Caco-2 (cell line): ENCODE measurements around the gene LY6G6C. TPM values are rescaled to one million over a fixed set of nuclear protein-coding genes. Genes with fewer than 3 reads are reported as not detected.

ENCODE experiments used
- BruUV-seq: library from RNA; stranded (reverse); fragments of 400-500 nt; replicated peaks from 2 replicates; lab custom pipeline; 2021; lab: Mats Ljungman, UMichigan
- CTCF ChIA-PET: fragments of 300-600 bp; sonication (Branson Sonifier 250); formaldehyde crosslinking; loops from one replicate; lab custom pipeline; 2022; ENCODE audit warnings: antibody characterized with exemption; lab: Charles Lee
- POLR2A ChIA-PET: fragments of 300-600 bp; sonication (Branson Sonifier 250); formaldehyde crosslinking; loops from one replicate; lab custom pipeline; 2022; ENCODE audit warnings: antibody characterized with exemption; lab: Charles Lee
- DNase-seq, 2 experiments: peaks; one replicate each; pipeline versions ENCODE4 v3.0.0 to v3.0.0-alpha.2; 2020 to 2022
- H3K27me3 ChIP-seq: replicated peaks from 2 replicates; pipeline ENCODE4 v1.6.0; 2011; ENCODE audit warnings: low read length; ENCODE audit not compliant: control insufficient read depth, insufficient read depth
- H3K36me3 ChIP-seq: 2 replicates; pipeline ENCODE4 v1.5.1; 2011; ENCODE audit warnings: low read length; ENCODE audit not compliant: control insufficient read depth, insufficient read depth
- H3K4me1 ChIP-seq: fragments of 250-450 bp; sonication (Bioruptor Pico); 2 replicates; pipeline ENCODE4 v1.5.1; 2020; ENCODE audit warnings: mild to moderate bottlenecking
- H3K4me3 ChIP-seq: 2 replicates; pipeline ENCODE4 v1.5.1; 2011; ENCODE audit warnings: low read depth, mild to moderate bottlenecking, control low read depth, low read length
- H3K9me3 ChIP-seq: fragments of 250-450 bp; sonication (Bioruptor Pico); 2 replicates; pipeline ENCODE4 v1.5.1; 2020; ENCODE audit warnings: mild to moderate bottlenecking, moderate library complexity
- H3K27ac Mint-ChIP-seq: one replicate; pipeline ENCODE4 v1.8.0; 2022; ENCODE audit warnings: mixed read lengths; ENCODE audit not compliant: unreplicated experiment
- H3K27me3 Mint-ChIP-seq: one replicate; pipeline ENCODE4 v1.8.0; 2022; ENCODE audit warnings: mixed read lengths; ENCODE audit not compliant: insufficient read depth, unreplicated experiment
- H3K36me3 Mint-ChIP-seq: one replicate; pipeline ENCODE4 v1.8.0; 2022; ENCODE audit warnings: mild to moderate bottlenecking, mixed read lengths; ENCODE audit not compliant: insufficient read depth, unreplicated experiment
- H3K4me1 Mint-ChIP-seq: one replicate; pipeline ENCODE4 v1.8.0; 2022; ENCODE audit warnings: low read depth, mixed read lengths; ENCODE audit not compliant: unreplicated experiment
- H3K4me3 Mint-ChIP-seq: one replicate; pipeline ENCODE4 v1.8.0; 2022; ENCODE audit warnings: mild to moderate bottlenecking, moderate library complexity, mixed read lengths; ENCODE audit not compliant: unreplicated experiment
- H3K9me3 Mint-ChIP-seq: one replicate; pipeline ENCODE4 v1.8.0; 2022; ENCODE audit warnings: mixed read lengths; ENCODE audit not compliant: unreplicated experiment
- CTCF ChIP-seq, 2 experiments: fragments of 200-600 bp in 1 of 2; IDR thresholded peaks; 1 replicate in 1 of 2; 2 replicates in 1 of 2; pipeline versions ENCODE4 v1.5.1 to v1.8.0; 2011 to 2022; ENCODE audit warnings: antibody characterized with exemption in 1 of 2, control low read depth in 1 of 2, inconsistent platforms in 1 of 2, low read depth in 1 of 2, low read length in 1 of 2, mild to moderate bottlenecking in 1 of 2, moderate library complexity in 1 of 2; ENCODE audit not compliant: insufficient read depth in 1 of 2, severe bottlenecking in 1 of 2, unreplicated experiment in 1 of 2
- intact Hi-C: fragments of 100-400 bp; cut with micrococcal nuclease; formaldehyde crosslinking; loops from one replicate; pipeline ENCODE4 v1.10.0; 2022; ENCODE audit not compliant: unreplicated experiment
- total RNA-seq: library from RNA; stranded (reverse); gene quantifications from 2 replicates; pipeline ENCODE4 v1.2.3, GENCODE V29; 2022

The LY6G6C gene
- total RNA-seq, 1 experiment from 2014 or later: 0.88 TPM

GRCh38 chr6:31689249-31690110, 32.1 kb downstream of the LY6G6C start:
- Mint-ChIP-seq H3K27me3 (no peaks in the 10 kb centered on the region), H3K9me3 (no peaks in the 10 kb centered on the region), H3K4me1 (peaks cover 23% of the 10 kb centered on the region), H3K4me3 (peak overlapping the region; percentile 74), H3K36me3 (peaks cover 46% of the 10 kb centered on the region), H3K27ac (peak overlapping the region; percentile 94)
- Histone ChIP-seq H3K9me3 (no peaks in the 10 kb centered on the region), H3K36me3 (peaks cover 6% of the 10 kb centered on the region), H3K4me1 (peaks cover 34% of the 10 kb centered on the region), H3K4me3 (no peak overlapping the region), H3K27me3 (no peaks in the 10 kb centered on the region)
- intact Hi-C loops: no loop called here
- ChIA-PET POLR2A (interaction anchor here (0.6 to 1.7 kb wide), 6 partner anchors 24 to 173 kb away, joined by 3 to 5 read pairs (median 4); partner anchors contain the start of genes C6orf47, MSH5 and NEU1), CTCF (interaction anchor here (0.9 to 1.3 kb wide), 4 partner anchors 8 to 125 kb away, joined by 3 to 4 read pairs (median 4); partner anchors contain the start of genes DDAH2, HSPA1A, HSPA1L and LY6G5C)
- DNase-seq: no peak
- TSS peak; percentile 65 for BruUV-seq
- peak; percentile 16 to 19 for TF ChIP-seq CTCF (IDR thresholded peaks at IDR 0.05; ENCODE audit: insufficient read depth in 1 of 2, low read depth in 1 of 2, low read length in 1 of 2, severe bottlenecking in 1 of 2, unreplicated experiment in 1 of 2)

DNA sequence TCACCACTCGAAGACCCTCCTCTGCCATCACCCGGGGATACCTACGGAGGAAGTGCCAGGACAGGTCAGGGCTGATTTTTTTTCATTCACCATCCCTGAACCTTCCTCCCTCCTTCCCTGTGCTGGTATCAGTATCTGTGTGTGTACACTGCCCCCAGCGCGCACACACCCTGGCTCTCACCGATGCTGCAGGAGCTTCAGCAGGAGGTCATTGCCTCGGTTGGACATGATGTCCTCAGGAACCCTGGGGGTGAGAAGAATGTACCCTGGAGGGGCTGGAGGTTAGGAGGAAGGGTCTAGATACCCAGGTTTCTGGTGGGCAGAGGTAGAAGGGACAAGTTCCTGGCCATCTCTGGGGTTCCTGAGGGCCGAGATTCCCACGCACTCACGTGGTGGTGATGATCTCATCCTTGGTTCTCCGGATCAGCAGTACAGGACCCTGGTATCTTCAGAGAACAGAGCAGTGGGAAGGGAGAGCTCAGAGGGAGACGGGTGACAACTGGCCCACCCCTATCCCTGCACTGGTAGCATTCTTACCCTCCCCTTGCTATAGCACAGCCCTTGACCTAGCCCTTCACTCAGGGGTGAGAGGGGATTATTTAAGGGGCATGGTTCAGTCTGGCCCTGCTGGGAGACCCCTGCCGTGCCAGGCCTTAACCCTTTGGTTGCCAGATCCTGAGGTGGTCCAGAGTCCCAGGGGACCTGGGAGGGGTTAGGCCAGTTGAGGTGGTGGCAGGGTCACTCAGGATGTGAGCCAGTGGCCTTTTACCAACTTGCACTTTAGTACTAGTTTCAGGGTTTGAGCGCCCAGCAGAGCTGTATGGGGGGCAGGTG, 33.5 kb downstream of the LY6G6C start:
- Histone ChIP-seq H3K4me1 (peaks cover 45% of the 10 kb centered on the region), H3K9me3 (no peaks in the 10 kb centered on the region), H3K36me3 (peaks cover 5% of the 10 kb centered on the region; the same call in 1 of the 2 replicates), H3K4me3 (no peak overlapping the region), H3K27me3 (no peaks in the 10 kb centered on the region)
- no peak for DNase-seq
- ChIA-PET POLR2A (interaction anchor here (0.7 kb wide), 1 partner anchor 15 kb away, joined by 3 read pairs; the partner anchor contains the start of gene ABHD16A), CTCF (no interaction called here)
- H3K27me3 Mint-ChIP-seq: no peaks in the 10 kb centered on the region
- no peak overlapping the region for H3K4me3 Mint-ChIP-seq
- no TSS peak for BruUV-seq
- peaks cover 45% of the 10 kb centered on the region for H3K36me3 Mint-ChIP-seq
- no peaks in the 10 kb centered on the region for H3K9me3 Mint-ChIP-seq
- intact Hi-C loops: no loop called here
- peak overlapping the region; percentile 94 for H3K27ac Mint-ChIP-seq
- H3K4me1 Mint-ChIP-seq: peaks cover 28% of the 10 kb centered on the region
- no peak for TF ChIP-seq CTCF (IDR thresholded peaks at IDR 0.05; ENCODE audit: insufficient read depth in 1 of 2, low read depth in 1 of 2, low read length in 1 of 2, severe bottlenecking in 1 of 2, unreplicated experiment in 1 of 2)

DNA sequence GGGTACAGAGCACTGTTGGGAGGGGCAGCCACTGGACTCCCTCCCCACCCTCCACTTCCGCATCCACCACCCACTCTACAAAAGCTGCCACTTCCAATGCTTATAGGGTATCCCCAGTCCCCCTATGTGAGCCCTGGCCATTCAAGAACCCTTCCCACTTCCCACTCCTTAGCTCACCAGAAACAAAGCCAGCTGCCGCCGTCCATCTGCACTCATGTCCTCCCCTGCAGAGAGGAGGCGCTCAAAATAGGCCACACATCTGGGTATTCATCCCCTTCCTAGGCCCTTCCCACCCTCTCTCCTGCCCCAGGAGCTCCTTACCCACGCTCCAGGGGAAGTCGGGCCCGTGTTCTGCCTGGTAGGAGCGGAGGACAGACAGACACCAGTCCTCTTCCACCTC, 34.2 kb downstream of the LY6G6C start:
- intact Hi-C loops: no loop called here
- DNase-seq: no peak
- H3K27ac Mint-ChIP-seq: no peak overlapping the region
- Histone ChIP-seq H3K27me3 (no peaks in the 10 kb centered on the region), H3K36me3 (peaks cover 5% of the 10 kb centered on the region; the same call in 1 of the 2 replicates), H3K4me1 (peaks cover 46% of the 10 kb centered on the region), H3K9me3 (no peaks in the 10 kb centered on the region), H3K4me3 (no peak overlapping the region)
- ChIA-PET CTCF (no interaction called here), POLR2A (interaction anchor here (0.7 kb wide), 1 partner anchor 16 kb away, joined by 3 read pairs; the partner anchor contains the start of gene ABHD16A)
- H3K9me3 Mint-ChIP-seq: no peaks in the 10 kb centered on the region
- no peaks in the 10 kb centered on the region for H3K27me3 Mint-ChIP-seq
- no peak for TF ChIP-seq CTCF (IDR thresholded peaks at IDR 0.05; ENCODE audit: insufficient read depth in 1 of 2, low read depth in 1 of 2, low read length in 1 of 2, severe bottlenecking in 1 of 2, unreplicated experiment in 1 of 2)
- BruUV-seq: no TSS peak
- H3K4me1 Mint-ChIP-seq: peaks cover 30% of the 10 kb centered on the region
- H3K4me3 Mint-ChIP-seq: no peak overlapping the region
- peaks cover 49% of the 10 kb centered on the region for H3K36me3 Mint-ChIP-seq
